Colonic mucosa (tissue), 4 donors: ENCODE data around the gene TMPRSS13. TPM values are rescaled to one million over a fixed set of nuclear protein-coding genes. Genes with fewer than 3 reads are reported as not detected.
A peak's percentile ranks its signal among the peaks of the same experiment; 100 is the strongest.

Experiments used
- DNase-seq: peaks from one replicate; pipeline ENCODE4 v3.0.0-alpha.2; 2020
- H3K27ac ChIP-seq: fragments of 200-600 bp; one replicate; pipeline ENCODE4 v1.8.0; 2021
- H3K27me3 ChIP-seq: fragments of 200-600 bp; one replicate; pipeline ENCODE4 v1.8.0; 2021
- H3K36me3 ChIP-seq: fragments of 200-600 bp; one replicate; pipeline ENCODE4 v1.8.0; 2021
- H3K4me1 ChIP-seq: fragments of 200-600 bp; one replicate; pipeline ENCODE4 v1.8.0; 2021; ENCODE audit warnings: mild to moderate bottlenecking
- H3K4me3 ChIP-seq: fragments of 200-600 bp; one replicate; pipeline ENCODE4 v1.8.0; 2021
- H3K9ac ChIP-seq, 2 donors: one replicate each; pipeline ENCODE4 v1.7.0; 2013; ENCODE audit warnings: control low read depth in 2 of 2, low read depth in 2 of 2, low read length in 2 of 2
- H3K9me3 ChIP-seq: fragments of 200-600 bp; one replicate; pipeline ENCODE4 v1.8.0; 2021
- CTCF ChIP-seq: fragments of 200-600 bp; IDR thresholded peaks from one replicate; pipeline ENCODE4 v1.8.0; 2022; ENCODE audit warnings: antibody characterized with exemption, mild to moderate bottlenecking
- intact Hi-C: fragments of 100-400 bp; cut with DNase I; formaldehyde crosslinking; loops from one replicate; pipeline ENCODE4 v1.14.1; 2022
- total RNA-seq, 2 donors: library from RNA; stranded (reverse); fragmentation: NEBNext Ultra II Directional in 1 of 2; extraction: Animal tissue kit (Norgen Biotek cat#: 25700) in 1 of 2; gene quantifications; one replicate each; pipeline ENCODE4 v1.2.1, GENCODE V29; 2021
- donor health status: healthy.
- donor health status: DM: no; HTN: no; CAD: no.
- donor health status: DM: no; HTN: no; CAD: no.

TMPRSS13 gene
- total RNA-seq, 2 donors from 2014 or later: 1.5 to 1.6 TPM

- Histone ChIP-seq H3K27ac (no peak overlapping the region), H3K9ac (no peak overlapping the region), H3K4me1 (no peaks in the 10 kb centered on the region), H3K9me3 (no peaks in the 10 kb centered on the region), H3K36me3 (no peaks in the 10 kb centered on the region), H3K4me3 (no peak overlapping the region), H3K27me3 (no peaks in the 10 kb centered on the region)
- intact Hi-C loops: loop anchor here (5.0 kb wide), 1 partner anchor 40 kb away; no protein-coding TSS in a partner anchor
- TF ChIP-seq CTCF: no peak
- no peak for DNase-seq
These were observed 76.9 kb downstream of the TMPRSS13 start for GRCh38 chr11:117852309-117852708.

GRCh38 chr11:117851852-117852251 is 77.3 kb downstream of the TMPRSS13 start:
- intact Hi-C loops: loop anchor here (5.0 kb wide), 1 partner anchor 40 kb away; no protein-coding TSS in a partner anchor
- DNase-seq: peak; percentile 19

GRCh38 chr11:117851106-117851505 is 78.1 kb downstream of the TMPRSS13 start:
- Histone ChIP-seq H3K9me3 (no peaks in the 10 kb centered on the region), H3K4me3 (no peak overlapping the region), H3K9ac (no peak overlapping the region), H3K36me3 (no peaks in the 10 kb centered on the region), H3K27me3 (no peaks in the 10 kb centered on the region), H3K4me1 (no peaks in the 10 kb centered on the region), H3K27ac (no peak overlapping the region)
- no peak for TF ChIP-seq CTCF
- intact Hi-C loops: loop anchor here (5.0 kb wide), 1 partner anchor 41 kb away; no protein-coding TSS in a partner anchor
- peak; percentile 17 for DNase-seq

More at GRCh38 chr11:117851852-117852251, 77.3 kb downstream of the TMPRSS13 start:
- no peak for TF ChIP-seq CTCF
- Histone ChIP-seq H3K36me3 (no peaks in the 10 kb centered on the region), H3K9ac (no peak overlapping the region), H3K4me1 (no peaks in the 10 kb centered on the region), H3K9me3 (no peaks in the 10 kb centered on the region), H3K27me3 (no peaks in the 10 kb centered on the region), H3K27ac (no peak overlapping the region), H3K4me3 (no peak overlapping the region)

Other genes with a start within 250 kb of the TMPRSS13 start
- 1 to 10 TPM; 1.2 to 4.3 TPM for gene DSCAML1, start 132.2 kb downstream of the TMPRSS13 start, total RNA-seq
- gene FXYD2, start 104.7 kb downstream of the TMPRSS13 start, total RNA-seq: 1 to 10 TPM in 1 of 2 donors, under 1 TPM in 1; 0.98 to 1.5 TPM
- gene FXYD6, start 52.7 kb downstream of the TMPRSS13 start, total RNA-seq: 10 to 100 TPM in 1 of 2 donors, 1 to 10 TPM in 1; 6.4 to 29.8 TPM
- gene IL10RA, start 57.0 kb upstream of the TMPRSS13 start, total RNA-seq: 1 to 10 TPM; 4.4 to 9.8 TPM
- gene TMPRSS4, start 147.7 kb upstream of the TMPRSS13 start, total RNA-seq: 100 to 1,000 TPM; 309 to 344 TPM
- gene SMIM35, start 157.6 kb upstream of the TMPRSS13 start, total RNA-seq: not detected
- 1 to 10 TPM in 1 of 2 donors, under 1 TPM in 1; 0.59 to 1.5 TPM for gene SCN4B, start 223.4 kb upstream of the TMPRSS13 start, total RNA-seq
- under 1 TPM; 0.12 to 0.45 TPM for gene SCN2B, start 247.2 kb upstream of the TMPRSS13 start, total RNA-seq